SK-N-SH treated with all-trans-retinoic acid at 6 μM for 48 hours (cell line): ENCODE data around the gene ELP1.

Source experiments
- ATAC-seq: fragments of 200-7000 bp; cut with Tn5 transposase; 3 replicates; pipeline ENCODE4 v1.9.1; 2020; ENCODE audit warnings: mild to moderate bottlenecking, moderate library complexity
- ARNTL ChIP-seq: fragments of 450-650 bp; formaldehyde crosslinking; IDR thresholded peaks from 2 replicates; pipeline ENCODE4 v1.5.0; 2020; ENCODE audit warnings: low read depth, mild to moderate bottlenecking, moderate library complexity, borderline replicate concordance
- BACH2 ChIP-seq: fragments of 250-450 bp; sonication (Bioruptor Pico); IDR thresholded peaks from 2 replicates; pipeline ENCODE4 v1.9.0; 2021; ENCODE audit warnings: mild to moderate bottlenecking, borderline replicate concordance
- CREB5 ChIP-seq: fragments of 250-450 bp; sonication (Bioruptor Pico); IDR thresholded peaks from 2 replicates; pipeline ENCODE4 v1.5.1; 2020; ENCODE audit warnings: low read depth, mild to moderate bottlenecking, moderate library complexity
- CSDC2 ChIP-seq: fragments of 250-450 bp; sonication (Bioruptor Pico); IDR thresholded peaks from 2 replicates; pipeline ENCODE4 v1.5.0; 2020; ENCODE audit warnings: mild to moderate bottlenecking, moderate library complexity
- CSRNP3 ChIP-seq: fragments of 250-450 bp; sonication (Bioruptor Pico); IDR thresholded peaks from 2 replicates; pipeline ENCODE4 v1.5.1; 2021; ENCODE audit warnings: mild to moderate bottlenecking, moderate library complexity
- ESRRG ChIP-seq: fragments of 250-450 bp; sonication (Bioruptor Pico); IDR thresholded peaks from 2 replicates; pipeline ENCODE4 v1.6.1; 2021; ENCODE audit warnings: mild to moderate bottlenecking
- GLIS3 ChIP-seq: fragments of 250-450 bp; sonication (Bioruptor Pico); IDR thresholded peaks from 2 replicates; pipeline ENCODE4 v1.5.0; 2020; ENCODE audit warnings: mild to moderate bottlenecking, moderate library complexity
- ISL1 ChIP-seq: fragments of 250-450 bp; sonication (Bioruptor Pico); IDR thresholded peaks from 2 replicates; pipeline ENCODE4 v2.1.2; 2022; ENCODE audit warnings: mild to moderate bottlenecking, moderate library complexity
- OSR1 ChIP-seq: fragments of 250-450 bp; sonication (Bioruptor Pico); IDR thresholded peaks from 2 replicates; pipeline ENCODE4 v1.8.0; 2022; ENCODE audit warnings: moderate library complexity, mild to moderate bottlenecking, inconsistent platforms
- PATZ1 ChIP-seq: fragments of 250-450 bp; sonication (Bioruptor Pico); IDR thresholded peaks from 2 replicates; pipeline ENCODE4 v1.8.0; 2020; ENCODE audit warnings: mild to moderate bottlenecking, moderate library complexity, borderline replicate concordance
- POU6F1 ChIP-seq: fragments of 250-450 bp; sonication (Bioruptor Pico); IDR thresholded peaks from 2 replicates; pipeline ENCODE4 v1.8.0; 2021; ENCODE audit warnings: low read depth, mild to moderate bottlenecking, moderate library complexity, borderline replicate concordance
- PPARA ChIP-seq: fragments of 250-450 bp; sonication (Bioruptor Pico); IDR thresholded peaks from 2 replicates; pipeline ENCODE4 v1.5.0; 2020; ENCODE audit warnings: mild to moderate bottlenecking, borderline replicate concordance
- RARB ChIP-seq: fragments of 250-450 bp; sonication (Bioruptor Pico); IDR thresholded peaks from 2 replicates; pipeline ENCODE4 v1.8.0; 2021; ENCODE audit warnings: mild to moderate bottlenecking, moderate library complexity
- SNAI2 ChIP-seq: fragments of 250-450 bp; sonication (Bioruptor Pico); IDR thresholded peaks from 2 replicates; pipeline ENCODE4 v1.5.0; 2020; ENCODE audit warnings: mild to moderate bottlenecking, moderate library complexity
- TCF4 ChIP-seq: fragments of 250-450 bp; sonication (Bioruptor Pico); IDR thresholded peaks from 2 replicates; pipeline ENCODE4 v1.8.0; 2021; ENCODE audit warnings: mild to moderate bottlenecking, moderate library complexity, borderline replicate concordance
- TOX ChIP-seq: fragments of 250-450 bp; sonication (Bioruptor Pico); IDR thresholded peaks from 2 replicates; pipeline ENCODE4 v1.8.0; 2021; ENCODE audit warnings: mild to moderate bottlenecking, moderate library complexity, borderline replicate concordance
- TSHZ2 ChIP-seq: fragments of 250-450 bp; sonication (Bioruptor Pico); IDR thresholded peaks from 2 replicates; pipeline ENCODE4 v1.5.0; 2020; ENCODE audit warnings: mild to moderate bottlenecking, moderate library complexity
- ZC3H10 ChIP-seq: fragments of 250-450 bp; sonication (Bioruptor Pico); IDR thresholded peaks from 2 replicates; pipeline ENCODE4 v1.5.1; 2021; ENCODE audit warnings: mild to moderate bottlenecking, moderate library complexity
- ZFP30 ChIP-seq: fragments of 450-650 bp; formaldehyde crosslinking; IDR thresholded peaks from 2 replicates; pipeline ENCODE4 v1.5.0; 2022; ENCODE audit warnings: mild to moderate bottlenecking, moderate library complexity
- ZNF565 ChIP-seq: fragments of 450-650 bp; formaldehyde crosslinking; conservative IDR thresholded peaks from 2 replicates; pipeline ENCODE4 v1.5.0; 2020; ENCODE audit warnings: low read depth, mild to moderate bottlenecking, moderate library complexity
- ZNF70 ChIP-seq: fragments of 450-650 bp; formaldehyde crosslinking; IDR thresholded peaks from 2 replicates; pipeline ENCODE4 v1.5.0; 2020; ENCODE audit warnings: mild to moderate bottlenecking, moderate library complexity
- ZNF8 ChIP-seq: fragments of 450-650 bp; formaldehyde crosslinking; IDR thresholded peaks from 2 replicates; pipeline ENCODE4 v1.5.0; 2020; ENCODE audit warnings: mild to moderate bottlenecking, moderate library complexity

The ELP1 gene

GRCh38 chr9:108834959-108835665 lies 98.8 kb downstream of the ELP1 start:
- ATAC-seq = no peak
- TF ChIP-seq SNAI2 (CRISPR knock-in tag) = no peak
- TF ChIP-seq POU6F1 = no peak
- TF ChIP-seq RARB (CRISPR knock-in tag) = no peak
- no peak for TF ChIP-seq GLIS3
- no peak for TF ChIP-seq ZNF8 (CRISPR knock-in tag)
- TF ChIP-seq ZFP30 (CRISPR knock-in tag) = no peak
- TF ChIP-seq PATZ1 (CRISPR knock-in tag) = no peak
- TF ChIP-seq ISL1 (CRISPR knock-in tag) = no peak
- no peak for TF ChIP-seq CSDC2 (CRISPR knock-in tag)
- no peak for TF ChIP-seq BACH2 (CRISPR knock-in tag)

- ATAC-seq = no peak
Measured at GRCh38 chr9:108832179-108832500, 101.8 kb downstream of the ELP1 start.

More at GRCh38 chr9:108832179-108832500, 101.8 kb downstream of the ELP1 start:
- no peak for TF ChIP-seq ARNTL
- no peak for TF ChIP-seq CSRNP3
- TF ChIP-seq PPARA = no peak
- no peak for TF ChIP-seq RARB (CRISPR knock-in tag)
- TF ChIP-seq ZNF8 (CRISPR knock-in tag) = no peak
- no peak for TF ChIP-seq OSR1 (CRISPR knock-in tag)
- no peak for TF ChIP-seq TSHZ2 (CRISPR knock-in tag)
- no peak for TF ChIP-seq CREB5
- no peak for TF ChIP-seq PATZ1 (CRISPR knock-in tag)
- TF ChIP-seq TCF4 = no peak
- no peak for TF ChIP-seq GLIS3
- no peak for TF ChIP-seq ZC3H10 (CRISPR knock-in tag)
- no peak for TF ChIP-seq ZNF565
- no peak for TF ChIP-seq SNAI2 (CRISPR knock-in tag)
- no peak for TF ChIP-seq ESRRG (CRISPR knock-in tag)
- no peak for TF ChIP-seq CSDC2 (CRISPR knock-in tag)
- TF ChIP-seq ZNF70 (CRISPR knock-in tag) = no peak
- TF ChIP-seq BACH2 (CRISPR knock-in tag) = no peak
- TF ChIP-seq TOX (CRISPR knock-in tag) = no peak
- TF ChIP-seq, all 23 proteins: peak for 0
